Right lobe of liver (tissue), 4 donors: Measurements from ENCODE around the gene SNCAIP.

Experiments used
- POLR2A ChIP-seq: fragments of 450-650 bp; IDR thresholded peaks from one replicate; pipeline ENCODE4 v1.6.1; 2017; ENCODE audit warnings: antibody characterized with exemption, mild to moderate bottlenecking
- TF ChIP-seq, protein P1 (sequence below), 4 donors: fragments of 200-600 bp in 3 of 4; fragments of 450-650 bp in 1 of 4; IDR thresholded peaks; one replicate each; pipeline versions ENCODE4 v1.5.1 to v1.8.0; 2016 to 2022; ENCODE audit warnings: antibody characterized with exemption in 4 of 4, mild to moderate bottlenecking in 2 of 4
- donor health status: DM: no; HTN: no; CAD: no.
- donor health status: DM: no; HTN: no; CAD: no.
- donor health status: DM: no; HTN: yes; CAD: no.

DNA sequence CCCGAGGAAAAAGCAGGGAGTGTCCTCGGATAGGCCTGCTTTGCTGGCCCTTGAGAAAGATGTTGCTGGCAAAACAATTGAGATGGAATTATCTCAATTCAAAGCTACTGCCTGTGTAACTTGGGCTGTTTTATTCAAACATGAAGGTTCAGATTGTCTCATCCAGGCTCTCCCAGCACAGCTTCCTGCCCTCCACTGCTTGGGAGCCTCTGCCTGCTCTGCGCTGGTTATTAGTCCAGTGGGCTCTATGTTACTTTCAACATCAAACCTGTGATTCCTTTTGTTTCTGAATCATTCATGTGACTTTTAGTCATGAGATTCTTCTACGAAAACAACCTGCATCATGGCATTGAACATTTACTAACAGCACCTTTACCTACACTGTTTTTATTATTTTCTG lies 123.2 kb downstream of the SNCAIP start:
- TF ChIP-seq, protein P1, sequence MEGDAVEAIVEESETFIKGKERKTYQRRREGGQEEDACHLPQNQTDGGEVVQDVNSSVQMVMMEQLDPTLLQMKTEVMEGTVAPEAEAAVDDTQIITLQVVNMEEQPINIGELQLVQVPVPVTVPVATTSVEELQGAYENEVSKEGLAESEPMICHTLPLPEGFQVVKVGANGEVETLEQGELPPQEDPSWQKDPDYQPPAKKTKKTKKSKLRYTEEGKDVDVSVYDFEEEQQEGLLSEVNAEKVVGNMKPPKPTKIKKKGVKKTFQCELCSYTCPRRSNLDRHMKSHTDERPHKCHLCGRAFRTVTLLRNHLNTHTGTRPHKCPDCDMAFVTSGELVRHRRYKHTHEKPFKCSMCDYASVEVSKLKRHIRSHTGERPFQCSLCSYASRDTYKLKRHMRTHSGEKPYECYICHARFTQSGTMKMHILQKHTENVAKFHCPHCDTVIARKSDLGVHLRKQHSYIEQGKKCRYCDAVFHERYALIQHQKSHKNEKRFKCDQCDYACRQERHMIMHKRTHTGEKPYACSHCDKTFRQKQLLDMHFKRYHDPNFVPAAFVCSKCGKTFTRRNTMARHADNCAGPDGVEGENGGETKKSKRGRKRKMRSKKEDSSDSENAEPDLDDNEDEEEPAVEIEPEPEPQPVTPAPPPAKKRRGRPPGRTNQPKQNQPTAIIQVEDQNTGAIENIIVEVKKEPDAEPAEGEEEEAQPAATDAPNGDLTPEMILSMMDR (IDR thresholded peaks at IDR 0.05): no peak
- TF ChIP-seq POLR2A: no peak
